GM21737 (cell line): ENCODE data around the gene VPS16.

ENCODE experiments used
- ATAC-seq: cut with Tn5 transposase; IDR thresholded peaks from one replicate; pipeline ENCODE4 v1.9.1; 2021; ENCODE audit warnings: mild to moderate bottlenecking, moderate library complexity; ENCODE audit not compliant: unreplicated experiment

Gene VPS16

DNA sequence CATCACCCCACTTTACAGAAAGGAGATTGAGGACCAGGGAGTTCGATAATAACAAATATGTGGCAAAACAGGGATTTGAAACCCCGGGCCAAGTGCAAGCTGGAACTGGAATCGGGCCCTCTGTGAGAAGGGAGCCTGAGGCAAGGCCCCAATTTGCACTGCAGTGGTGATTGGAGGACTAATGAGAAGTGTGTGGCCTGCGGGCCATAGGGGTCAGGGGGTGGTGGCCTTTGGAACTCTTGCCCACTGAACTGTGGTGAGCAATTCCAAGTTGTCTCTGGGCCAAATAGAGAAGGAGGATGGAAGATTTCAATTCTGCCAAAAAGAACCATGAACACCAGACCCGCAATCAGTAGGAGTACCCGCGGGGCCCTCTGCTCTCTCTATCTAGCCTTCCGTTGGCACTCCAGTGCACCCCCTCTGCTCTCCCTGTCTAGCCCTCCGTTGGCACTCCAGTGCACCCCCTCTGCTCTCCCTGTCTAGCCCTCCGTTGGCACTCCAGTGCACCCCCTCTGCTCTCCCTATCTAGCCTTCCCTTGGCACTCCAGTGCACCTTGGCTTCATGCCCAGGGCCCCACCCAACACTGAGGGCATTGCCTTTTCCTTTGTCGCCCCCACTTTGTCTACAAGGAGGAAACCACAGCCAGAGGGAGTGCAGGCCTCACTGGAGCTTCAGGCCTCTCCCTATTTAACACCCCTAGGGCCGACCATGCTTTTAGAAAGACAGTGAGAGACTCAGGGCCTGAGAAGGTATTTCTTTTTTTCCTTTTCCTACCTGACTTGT lies 26.7 kb downstream of the VPS16 start:
- ATAC-seq: no peak

DNA sequence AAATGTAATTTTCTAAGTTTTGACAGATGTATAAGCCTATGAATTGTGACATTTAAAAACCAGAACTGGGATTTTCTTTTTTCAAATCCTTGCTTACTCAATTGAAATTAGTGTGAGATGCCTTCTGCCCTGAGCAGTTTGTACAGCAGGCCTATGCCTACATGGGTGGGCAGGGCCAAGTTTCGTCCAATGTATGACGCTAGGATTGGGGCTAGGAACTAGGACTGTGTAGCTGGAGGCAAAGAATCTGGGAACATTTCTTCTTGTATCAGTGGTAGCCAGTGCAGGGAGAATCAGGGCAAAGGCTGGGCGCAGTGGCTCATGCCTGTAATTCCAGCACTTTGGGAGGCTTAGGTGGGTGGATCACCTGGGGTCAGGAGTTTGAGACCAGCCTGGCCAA lies 28.8 kb downstream of the VPS16 start:
- ATAC-seq: no peak

DNA sequence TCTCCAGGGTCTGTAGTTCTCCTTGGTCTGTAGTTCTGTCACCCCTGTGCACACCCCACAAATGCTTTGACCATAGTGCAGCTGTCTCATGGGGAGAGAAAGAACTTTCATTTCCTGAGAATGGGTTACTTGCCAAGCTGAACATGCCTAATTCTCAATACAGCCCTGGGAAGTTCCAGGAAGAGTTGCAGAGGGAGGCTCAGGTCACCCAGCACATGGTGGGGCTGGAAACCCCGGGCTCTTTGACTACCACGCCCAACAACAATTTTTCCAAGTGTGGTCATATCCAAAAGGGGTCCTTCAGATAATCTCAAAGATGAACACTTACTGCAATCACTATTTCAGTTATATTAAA lies 30.5 kb downstream of the VPS16 start:
- ATAC-seq: no peak

DNA sequence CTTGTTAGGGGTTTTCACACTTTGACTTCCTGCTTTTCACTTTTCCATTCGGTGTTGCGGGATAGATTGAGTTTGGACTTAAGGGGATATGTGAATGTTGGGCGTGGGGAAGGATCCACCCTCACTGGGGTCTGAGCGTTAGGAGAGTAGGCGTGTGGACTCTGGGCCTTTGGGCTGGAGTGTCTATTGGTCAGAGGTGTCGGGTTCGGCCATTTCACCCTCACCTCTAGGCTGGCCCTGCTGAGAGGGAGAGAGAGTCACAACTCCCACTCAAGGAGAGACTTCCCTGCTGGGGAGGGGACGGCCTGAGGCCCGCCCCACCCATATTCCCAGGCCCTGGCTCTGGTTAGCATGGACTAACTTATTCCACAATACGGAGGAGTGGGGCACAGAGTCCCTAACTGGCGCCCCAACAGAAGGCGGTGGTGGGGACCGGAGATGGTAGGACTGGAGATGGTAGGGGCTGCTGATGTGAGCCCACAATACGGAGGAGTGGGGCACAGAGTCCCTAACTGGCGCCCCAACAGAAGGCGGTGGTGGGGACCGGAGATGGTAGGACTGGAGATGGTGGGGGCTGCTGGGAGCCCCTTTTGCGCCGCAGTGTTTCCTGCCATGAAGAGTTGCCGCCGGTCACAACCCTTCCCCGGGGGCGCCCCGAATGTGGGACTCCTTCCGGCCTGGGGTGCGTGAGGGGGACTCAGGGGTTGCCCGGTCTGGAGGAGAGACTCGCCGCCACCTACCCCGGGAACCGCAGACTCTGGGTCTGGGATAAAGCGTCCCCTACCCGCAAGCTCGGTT lies 31.3 kb downstream of the VPS16 start:
- ATAC-seq: no peak

DNA sequence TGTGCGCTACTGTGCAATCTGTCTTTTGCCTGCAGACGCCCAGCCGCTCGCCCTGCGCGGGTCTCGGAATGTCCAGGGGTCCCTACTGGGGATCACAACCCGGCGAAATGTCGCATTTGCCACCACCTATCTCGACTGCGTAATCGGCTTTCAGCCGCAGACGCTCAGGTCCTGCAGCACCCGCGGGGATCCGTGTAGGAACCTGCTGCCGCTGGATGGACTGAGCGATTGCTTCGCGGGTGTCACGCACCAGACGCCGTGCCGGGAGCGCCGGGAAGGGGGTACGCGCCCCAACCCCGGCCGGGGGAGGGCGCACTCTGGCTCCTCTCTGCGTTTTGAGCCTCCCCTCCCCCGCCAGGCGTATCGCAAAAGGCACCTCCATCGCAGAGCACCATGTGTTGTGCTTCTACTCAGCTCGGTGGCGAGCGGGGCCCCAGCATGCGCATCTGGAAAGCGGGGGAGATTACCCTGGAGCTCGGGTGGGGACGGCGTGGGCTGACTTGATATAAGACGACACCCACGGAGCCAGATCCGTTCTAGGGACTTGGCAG lies 32.0 kb downstream of the VPS16 start:
- ATAC-seq: no peak

DNA sequence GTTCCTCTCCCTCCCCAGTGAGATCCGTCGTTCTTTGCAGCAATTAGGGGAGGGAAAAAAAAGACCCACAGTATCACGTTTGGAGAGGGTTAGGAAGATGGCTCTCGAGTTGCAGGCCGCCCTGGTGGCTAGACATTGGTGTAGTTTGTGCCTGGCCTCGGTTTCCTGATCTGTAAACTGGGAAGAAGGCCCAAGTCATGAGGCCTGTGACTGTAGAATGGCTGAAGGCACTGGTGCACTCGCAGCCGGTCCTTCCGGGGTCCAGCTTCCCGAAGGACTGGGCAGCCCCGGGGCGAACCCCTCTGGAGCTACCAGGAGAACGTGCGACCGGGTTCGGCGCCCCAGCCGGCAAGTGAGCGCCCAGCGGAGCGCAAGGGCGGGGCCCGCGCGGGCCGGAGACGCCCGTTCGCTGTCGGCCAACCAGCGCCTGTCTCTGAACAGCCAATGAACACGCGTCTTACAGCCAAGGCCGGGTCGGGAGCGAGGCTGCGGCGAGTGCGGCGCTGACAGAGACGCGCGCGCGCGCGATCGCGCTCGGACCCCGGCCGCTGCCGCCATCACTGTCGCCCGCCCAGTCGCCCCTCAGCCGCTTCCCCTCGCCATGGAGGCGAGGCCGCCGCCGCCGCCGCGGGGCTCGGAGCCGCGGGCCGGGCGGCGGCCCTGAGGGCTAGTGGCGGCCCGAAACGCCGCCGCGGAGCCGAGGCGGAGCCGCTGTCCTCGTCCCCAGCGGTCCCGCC lies 32.6 kb downstream of the VPS16 start, which contains the start of gene PTPRA:
PTPRA (plus strand) TSS at position 472 of the 737 bp plus-strand sequence. CDS start 90,797 bp downstream, outside the sequence.
- peak; percentile 89 for ATAC-seq

DNA sequence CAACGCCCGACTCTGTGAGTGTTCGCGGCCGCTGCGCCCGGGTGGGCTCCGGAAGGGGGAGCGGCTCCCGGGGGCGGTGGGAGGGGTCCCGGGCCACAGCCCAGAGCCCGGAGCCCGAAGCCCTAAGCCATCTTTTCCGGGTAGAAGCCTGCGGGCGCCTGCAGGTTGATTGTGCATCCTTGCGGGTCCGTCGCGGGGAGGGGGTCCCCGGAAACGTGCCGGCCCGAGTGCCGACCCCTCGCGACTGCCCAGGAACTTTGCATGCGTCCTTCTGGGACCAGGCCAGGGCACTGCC lies 33.1 kb downstream of the VPS16 start:
- peak; percentile 37 for ATAC-seq

DNA sequence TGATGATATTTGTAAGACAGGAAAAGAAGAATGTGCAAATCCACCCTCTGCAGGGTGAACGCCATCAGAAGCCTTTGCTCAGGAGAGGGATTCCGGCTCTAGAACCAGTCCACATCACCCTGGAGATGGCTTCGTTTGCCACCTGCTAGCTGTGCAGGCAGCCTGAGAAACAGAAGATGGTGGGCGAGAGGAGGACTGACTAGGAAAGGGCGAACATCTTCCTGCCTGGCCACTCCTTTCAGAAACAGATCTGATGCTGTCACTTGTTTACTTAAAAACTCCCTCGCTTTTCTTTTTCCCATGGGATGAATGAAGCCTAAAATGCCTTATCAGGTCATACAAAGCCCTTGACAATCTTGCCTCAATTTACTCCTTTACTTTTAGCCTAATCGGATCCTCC lies 33.9 kb downstream of the VPS16 start:
- no peak for ATAC-seq

DNA sequence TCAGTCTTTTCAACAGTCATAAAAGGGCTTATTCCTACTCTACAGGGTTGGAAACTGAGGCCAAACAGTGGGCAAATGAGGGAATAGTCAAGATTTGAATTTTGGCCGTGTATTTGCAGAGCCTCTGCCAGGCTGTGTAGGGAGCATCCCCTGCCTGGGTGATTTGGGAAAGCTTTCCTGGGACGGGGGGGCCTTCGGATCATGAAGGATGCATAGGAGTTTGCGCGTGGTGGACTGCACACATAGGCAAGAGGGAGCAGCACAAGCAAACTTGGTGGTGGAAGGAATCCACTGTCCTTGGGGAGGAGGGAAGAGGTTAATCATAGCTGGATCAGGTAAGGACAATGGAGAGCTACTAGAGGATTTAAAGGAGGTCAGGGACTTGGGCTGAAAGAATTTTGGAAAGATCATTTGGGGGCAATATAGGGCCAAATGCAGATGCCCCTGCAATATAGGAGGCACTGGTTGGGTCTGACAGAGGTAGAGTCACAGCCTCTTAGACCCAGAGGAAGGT lies 35.2 kb downstream of the VPS16 start:
- ATAC-seq: no peak

DNA sequence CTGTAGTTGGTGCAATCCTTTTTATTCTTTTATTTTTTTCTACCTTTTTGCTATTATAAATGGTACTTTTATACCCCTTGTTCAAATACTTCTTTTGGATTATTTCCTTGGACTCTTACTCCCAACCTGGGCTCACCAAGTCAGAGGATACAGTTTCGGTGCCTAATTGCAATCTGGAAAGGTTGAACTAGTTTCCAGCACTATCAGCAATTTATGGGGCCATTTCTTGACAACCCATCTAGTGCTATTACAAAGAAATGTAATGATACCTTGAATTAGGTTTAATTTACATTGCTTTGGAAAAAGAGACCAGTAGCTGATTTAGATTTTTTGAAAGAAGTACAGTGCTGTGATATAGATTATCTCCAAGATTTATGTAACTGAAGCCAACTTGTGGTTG lies 38.0 kb downstream of the VPS16 start:
- no peak for ATAC-seq

DNA sequence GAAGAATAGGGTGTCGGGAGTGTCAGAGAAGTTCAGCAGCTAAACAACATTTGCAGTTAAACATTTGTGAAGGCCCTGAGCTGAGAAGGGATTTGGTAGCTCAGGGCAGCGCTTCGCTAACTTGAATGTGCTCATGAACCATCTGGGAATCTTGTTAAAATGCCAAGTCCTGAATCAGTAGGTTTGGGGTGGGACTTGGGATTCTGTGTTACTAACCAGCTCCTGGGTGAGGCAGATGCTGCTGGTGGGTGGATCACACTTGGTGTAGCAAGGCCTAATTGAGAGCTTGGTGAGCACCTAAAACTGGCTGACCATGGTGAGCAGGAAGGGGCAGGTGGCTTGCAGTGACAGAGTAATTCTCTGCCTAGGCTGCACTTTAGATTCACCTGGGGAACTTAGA lies 38.6 kb downstream of the VPS16 start:
- ATAC-seq: no peak

DNA sequence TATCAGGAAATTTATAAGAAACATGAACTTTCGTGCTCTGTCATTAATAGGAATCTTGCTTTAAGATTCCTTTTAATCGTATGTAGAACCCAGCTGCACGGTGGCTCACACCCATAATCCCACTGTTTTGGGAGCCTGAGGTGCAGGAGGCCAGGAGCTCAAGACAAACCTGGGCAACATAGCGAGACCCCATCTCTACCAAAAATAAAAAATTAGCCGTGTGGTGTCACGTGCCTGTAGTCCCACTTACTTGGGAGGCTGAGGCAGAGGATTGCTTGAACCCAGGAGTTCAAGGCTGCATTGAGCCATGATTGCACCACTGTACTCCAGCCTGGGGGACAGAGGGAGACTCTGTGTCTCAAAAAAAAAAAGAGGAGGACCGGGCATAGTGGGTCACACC lies 40.1 kb downstream of the VPS16 start:
- no peak for ATAC-seq

DNA sequence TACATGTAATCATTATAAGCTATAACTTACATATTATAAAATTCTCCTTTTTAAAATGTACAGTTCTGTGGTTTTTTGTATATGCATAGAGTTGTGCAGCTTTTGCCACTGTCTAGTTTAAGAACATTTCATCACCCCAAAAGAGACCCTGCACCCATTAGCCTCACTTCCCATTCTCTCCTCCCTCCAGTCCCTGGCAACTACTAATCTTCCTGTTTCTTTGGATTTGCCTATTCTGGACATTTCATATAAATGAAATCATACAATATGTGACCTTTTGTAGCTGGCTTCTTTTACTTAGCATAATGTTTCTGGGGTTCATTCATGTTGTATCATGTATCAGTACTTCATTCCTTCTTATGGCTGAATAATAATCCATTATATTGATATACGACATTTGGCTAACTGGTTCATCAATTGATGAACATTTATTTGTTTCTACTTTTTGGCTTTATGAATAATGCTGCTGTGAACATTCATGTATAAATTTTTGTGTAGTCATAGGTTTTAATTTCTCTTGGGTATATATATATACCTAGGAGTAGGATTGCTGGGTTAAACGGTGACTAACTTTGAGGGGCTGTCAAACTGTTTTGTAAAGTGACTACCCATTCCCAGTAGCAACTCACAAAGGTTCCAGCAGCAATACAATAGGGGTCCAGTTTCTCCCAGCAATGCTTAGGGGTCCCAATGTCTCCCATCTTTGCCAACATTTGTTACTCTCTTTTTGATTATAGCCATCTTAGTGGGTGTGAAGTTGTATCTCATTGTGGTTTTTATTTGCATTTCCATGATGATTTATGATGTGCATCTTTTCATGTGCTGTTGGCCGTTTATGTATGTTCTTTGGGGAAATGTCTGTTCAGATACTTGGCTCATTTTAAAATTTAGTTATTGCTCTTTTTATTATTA lies 43.4 kb downstream of the VPS16 start:
- no peak for ATAC-seq

DNA sequence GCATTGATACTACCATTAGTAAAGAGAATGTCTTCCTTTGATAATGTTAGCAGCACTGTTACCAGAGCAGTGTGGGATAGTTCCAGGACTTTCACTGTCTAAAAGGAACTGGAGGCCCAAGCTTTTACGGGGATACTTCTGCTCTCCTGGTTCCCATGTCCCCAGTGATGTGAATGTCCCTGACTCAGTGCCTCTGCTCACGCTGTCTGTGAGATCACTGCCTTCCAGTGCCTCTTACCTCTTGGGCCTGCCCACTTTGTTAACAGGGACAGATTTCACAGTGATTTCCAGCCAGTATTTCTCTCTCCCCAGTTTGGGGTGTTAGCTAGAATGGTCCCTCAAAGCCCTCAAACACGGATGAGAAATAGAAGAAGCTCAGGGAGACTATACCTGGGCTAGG lies 47.2 kb downstream of the VPS16 start:
- no peak for ATAC-seq

DNA sequence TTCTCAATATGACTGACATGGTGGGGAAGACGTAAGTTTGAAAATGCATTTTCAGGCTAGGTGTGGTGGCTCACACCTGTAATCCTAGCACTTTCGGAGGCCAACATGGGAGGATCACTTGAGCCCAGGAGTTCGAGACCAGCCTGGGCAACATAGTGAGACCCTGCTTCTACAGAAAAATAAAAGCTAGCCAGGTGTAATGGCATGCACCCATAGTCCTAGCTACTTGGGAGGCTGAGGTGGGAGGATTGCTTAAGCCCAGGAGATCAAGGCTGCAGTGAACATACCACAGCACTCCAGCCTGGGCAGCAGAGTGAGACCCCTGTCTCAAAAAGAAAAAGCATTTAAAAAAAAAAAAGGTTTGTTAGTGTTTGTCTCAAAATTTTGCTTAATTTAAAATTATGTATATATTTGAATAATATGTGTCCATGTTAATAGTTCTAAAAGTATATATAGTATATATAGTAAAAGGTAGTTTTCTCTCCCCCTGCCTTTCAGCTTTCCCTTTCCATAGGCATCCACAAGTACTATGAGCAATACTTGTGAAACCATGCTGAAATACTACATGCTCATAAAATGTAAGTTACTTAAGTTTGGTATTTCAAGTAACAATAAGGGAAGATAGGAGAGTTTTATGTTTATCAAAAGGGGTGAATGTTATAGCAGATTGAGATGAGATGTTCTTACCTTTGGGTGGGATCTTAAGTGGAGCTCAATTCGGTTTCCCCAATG lies 47.8 kb downstream of the VPS16 start:
- ATAC-seq: no peak

DNA sequence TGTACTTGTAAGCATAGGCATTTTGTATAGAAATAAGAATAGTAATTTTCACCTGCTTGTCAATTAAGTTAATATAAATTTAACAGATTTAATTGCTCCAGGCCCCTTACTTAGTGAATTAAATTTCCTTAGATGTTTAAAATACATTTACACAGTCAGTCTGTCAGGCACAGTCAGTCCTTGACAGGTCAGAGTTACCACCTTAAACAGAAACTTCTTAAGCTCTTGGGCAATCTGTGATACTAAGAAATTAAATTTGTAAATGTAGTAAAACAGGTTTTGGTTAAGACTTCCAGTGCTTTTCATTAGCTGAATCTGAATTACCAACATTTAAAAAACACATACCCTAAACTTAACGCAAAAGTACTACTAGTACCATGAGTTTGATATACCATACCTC lies 48.7 kb downstream of the VPS16 start:
- ATAC-seq: no peak

DNA sequence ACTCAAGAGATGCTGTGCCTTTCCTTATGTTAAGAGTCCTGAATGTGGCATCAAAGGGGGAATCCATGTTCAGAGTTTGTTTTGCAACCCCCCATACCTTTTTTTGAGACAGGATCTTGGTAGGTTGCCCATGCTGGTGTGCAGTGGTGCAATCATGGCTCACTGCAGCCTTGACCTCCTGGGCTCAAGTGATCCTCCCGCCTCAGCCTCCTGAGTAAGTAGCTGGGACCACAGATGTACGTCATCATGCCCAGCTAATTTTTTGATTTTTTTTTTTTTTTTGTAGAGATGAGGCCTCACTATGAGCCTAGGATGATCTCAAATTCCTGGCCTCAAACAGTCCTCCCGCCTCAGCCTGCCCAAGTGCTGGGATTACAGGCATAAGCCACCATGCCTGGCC lies 49.3 kb downstream of the VPS16 start:
- no peak for ATAC-seq

DNA sequence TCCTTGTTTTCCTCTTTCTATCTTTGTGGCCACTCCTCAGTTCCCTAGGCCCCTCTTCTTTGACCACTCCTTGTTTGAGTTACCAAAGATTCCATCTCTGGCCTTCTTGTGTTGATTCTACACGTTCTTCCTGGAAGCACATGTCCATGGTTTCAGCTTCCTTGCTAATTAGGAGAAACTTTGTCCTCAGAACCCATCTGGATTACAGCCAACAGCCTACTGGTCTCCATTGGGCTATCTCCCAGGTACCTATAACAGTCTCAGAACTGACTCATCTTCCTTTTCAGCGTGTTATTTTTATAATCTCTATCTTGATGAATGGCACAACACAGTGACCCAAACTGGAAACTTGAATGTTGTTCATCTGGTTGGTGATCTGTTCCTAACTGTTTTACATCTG lies 50.2 kb downstream of the VPS16 start:
- ATAC-seq: no peak

DNA sequence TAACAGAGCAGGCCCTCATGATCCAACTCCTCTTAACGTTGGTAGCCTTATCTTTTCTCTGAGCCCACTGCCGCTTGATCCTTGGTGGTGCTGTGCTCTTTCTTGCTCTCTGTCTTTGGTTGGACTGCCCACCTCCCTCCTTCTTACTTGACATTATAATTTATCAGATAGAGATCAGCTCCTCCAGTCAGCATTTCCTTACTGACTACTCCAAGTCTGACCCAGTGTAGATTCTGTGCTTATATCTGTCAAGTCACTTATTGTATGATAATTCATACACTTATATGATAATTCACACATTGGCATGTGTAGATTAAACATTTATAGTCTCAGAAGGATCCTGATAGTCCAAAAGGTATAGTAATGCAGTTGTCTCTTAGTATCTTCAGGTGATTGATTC lies 50.8 kb downstream of the VPS16 start:
- no peak for ATAC-seq

DNA sequence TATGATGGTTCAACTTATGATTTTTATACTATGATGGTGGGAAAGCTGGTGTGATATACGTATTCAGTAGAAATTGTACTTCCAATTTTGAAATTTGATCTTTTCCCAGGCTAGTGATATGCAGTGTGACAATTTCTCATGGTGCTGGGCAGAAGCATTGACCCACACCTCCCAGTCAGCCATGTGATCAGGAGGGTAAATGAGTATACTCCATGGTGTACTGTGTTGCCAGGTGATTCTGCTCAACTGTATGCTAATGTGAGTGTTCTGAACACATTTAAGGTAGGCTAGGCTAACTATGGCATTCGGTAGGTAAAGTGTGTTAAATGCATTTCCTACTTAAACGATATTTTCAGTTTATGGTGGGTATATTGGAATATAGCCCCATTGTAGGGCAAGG lies 51.8 kb downstream of the VPS16 start:
- no peak for ATAC-seq
